Uterus (tissue), 4 donors: Measurements from ENCODE around the gene DOCK3. TPM values are rescaled to one million over a fixed set of nuclear protein-coding genes. Genes with fewer than 3 reads are reported as not detected.

Experiments used
- DNase-seq, 2 donors: peaks; one replicate each; pipeline ENCODE4 v3.0.0-alpha.2; 2019 to 2020
- H3K27ac ChIP-seq, 2 donors: fragments of 200-600 bp; sonication (generic); 1 replicate in 1 of 2; 2 replicates in 1 of 2; pipeline ENCODE4 v1.5.1; 2016 to 2018
- H3K27me3 ChIP-seq, 2 donors: fragments of 200-600 bp; sonication (generic); one replicate each; pipeline ENCODE4 v1.5.1; 2018 to 2019; ENCODE audit warnings: control low read depth in 1 of 2
- H3K36me3 ChIP-seq, 2 donors: fragments of 200-600 bp; sonication (generic); one replicate each; pipeline ENCODE4 v1.5.1; 2019; ENCODE audit warnings: control low read depth in 1 of 2
- H3K4me1 ChIP-seq, 2 donors: fragments of 200-600 bp; sonication (generic); one replicate each; pipeline ENCODE4 v1.5.1; 2018 to 2019; ENCODE audit warnings: control low read depth in 1 of 2
- H3K4me3 ChIP-seq, 2 donors: fragments of 200-600 bp; sonication (generic); 1 replicate in 1 of 2; 2 replicates in 1 of 2; pipeline ENCODE4 v1.5.1; 2018 to 2019; ENCODE audit warnings: mild to moderate bottlenecking in 1 of 2
- H3K9me3 ChIP-seq, 2 donors: fragments of 200-600 bp; sonication (generic); one replicate each; pipeline ENCODE4 v1.5.1; 2019; ENCODE audit warnings: control low read depth in 1 of 2
- POLR2A ChIP-seq, 2 donors: fragments of 450-650 bp; IDR thresholded peaks; one replicate each; pipeline ENCODE4 v1.6.1; 2016; ENCODE audit warnings: antibody characterized with exemption in 2 of 2, mild to moderate bottlenecking in 1 of 2, moderate library complexity in 1 of 2
- intact Hi-C: fragments of 100-400 bp; cut with DNase I; formaldehyde crosslinking; loops from one replicate; pipeline ENCODE4 v1.15.1; 2023; ENCODE audit warnings: low total_unique reads
- total RNA-seq, 4 donors: library from RNA; depleted of rRNA in 3 of 4; stranded (reverse); fragments of >200 nt in 3 of 4; gene quantifications; one replicate each; pipeline versions ENCODE4 v1.1.0 to v1.2.4, GENCODE V29; 2014 to 2023
- TF ChIP-seq, protein P1 (sequence below), 4 experiments: fragments of 200-600 bp in 2 of 4; fragments of 450-650 bp in 2 of 4; sonication (generic) in 2 of 4; IDR thresholded peaks; one replicate each; pipeline ENCODE4 v1.5.1; 2016 to 2019; ENCODE audit warnings: antibody characterized with exemption in 4 of 4, mild to moderate bottlenecking in 2 of 4, moderate library complexity in 1 of 4
- donor health status: DM: yes; HTN: yes; CAD: no.

The DOCK3 gene
- total RNA-seq, 4 donors from 2014 or later = under 0.01 to 1.6 (median 0.46) TPM

DNA sequence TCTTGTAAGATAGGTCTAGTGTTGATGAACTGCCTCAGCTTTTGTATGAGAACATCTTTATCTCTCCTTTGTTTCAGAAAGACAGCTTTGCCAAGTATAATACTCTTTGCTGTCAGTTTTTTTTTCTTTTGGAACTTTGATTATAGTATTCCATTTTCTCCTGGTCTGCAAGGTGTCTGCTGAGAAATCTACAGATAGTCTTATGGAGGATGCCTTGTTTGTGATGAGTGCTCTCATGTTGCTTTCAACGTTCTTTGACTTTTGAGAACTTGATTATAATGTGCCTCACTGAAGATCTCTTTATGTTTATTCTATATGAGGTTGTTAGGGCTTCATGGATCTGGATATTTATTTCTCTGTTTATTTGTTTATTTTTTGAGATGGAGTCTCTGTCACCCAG lies 60.3 kb downstream of the DOCK3 start:
- Histone ChIP-seq H3K4me1 (no peaks in the 10 kb centered on the region), H3K27ac (no peak overlapping the region), H3K27me3 (no peaks in the 10 kb centered on the region), H3K4me3 (no peak overlapping the region), H3K9me3 (peaks cover 0 to 6% of the 10 kb centered on the region in 2 donors), H3K36me3 (no peaks in the 10 kb centered on the region)
- DNase-seq = no peak
- intact Hi-C loops = no loop called here
- TF ChIP-seq POLR2A (IDR thresholded peaks at IDR 0.05) = no peak
- TF ChIP-seq, protein P1, sequence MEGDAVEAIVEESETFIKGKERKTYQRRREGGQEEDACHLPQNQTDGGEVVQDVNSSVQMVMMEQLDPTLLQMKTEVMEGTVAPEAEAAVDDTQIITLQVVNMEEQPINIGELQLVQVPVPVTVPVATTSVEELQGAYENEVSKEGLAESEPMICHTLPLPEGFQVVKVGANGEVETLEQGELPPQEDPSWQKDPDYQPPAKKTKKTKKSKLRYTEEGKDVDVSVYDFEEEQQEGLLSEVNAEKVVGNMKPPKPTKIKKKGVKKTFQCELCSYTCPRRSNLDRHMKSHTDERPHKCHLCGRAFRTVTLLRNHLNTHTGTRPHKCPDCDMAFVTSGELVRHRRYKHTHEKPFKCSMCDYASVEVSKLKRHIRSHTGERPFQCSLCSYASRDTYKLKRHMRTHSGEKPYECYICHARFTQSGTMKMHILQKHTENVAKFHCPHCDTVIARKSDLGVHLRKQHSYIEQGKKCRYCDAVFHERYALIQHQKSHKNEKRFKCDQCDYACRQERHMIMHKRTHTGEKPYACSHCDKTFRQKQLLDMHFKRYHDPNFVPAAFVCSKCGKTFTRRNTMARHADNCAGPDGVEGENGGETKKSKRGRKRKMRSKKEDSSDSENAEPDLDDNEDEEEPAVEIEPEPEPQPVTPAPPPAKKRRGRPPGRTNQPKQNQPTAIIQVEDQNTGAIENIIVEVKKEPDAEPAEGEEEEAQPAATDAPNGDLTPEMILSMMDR (IDR thresholded peaks at IDR 0.05) = no peak

GRCh38 chr3:50737193-50737905 lies 62.6 kb downstream of the DOCK3 start:
- no peak overlapping the region for H3K27ac ChIP-seq
- peaks cover 0 to 6% of the 10 kb centered on the region in 2 donors for H3K9me3 ChIP-seq
- H3K4me3 ChIP-seq = no peak overlapping the region
- TF ChIP-seq POLR2A (IDR thresholded peaks at IDR 0.05) = no peak
- TF ChIP-seq, protein P1 (IDR thresholded peaks at IDR 0.05) = no peak
- no peaks in the 10 kb centered on the region for H3K4me1 ChIP-seq
- no peaks in the 10 kb centered on the region for H3K36me3 ChIP-seq
- intact Hi-C loops = no loop called here
- no peaks in the 10 kb centered on the region for H3K27me3 ChIP-seq
- DNase-seq = no peak

- Histone ChIP-seq H3K27me3 (no peaks in the 10 kb centered on the region), H3K9me3 (peaks cover 0 to 6% of the 10 kb centered on the region in 2 donors), H3K4me1 (no peaks in the 10 kb centered on the region), H3K27ac (no peak overlapping the region), H3K4me3 (no peak overlapping the region), H3K36me3 (no peaks in the 10 kb centered on the region)
- intact Hi-C loops = no loop called here
- no peak for DNase-seq
- TF ChIP-seq POLR2A (IDR thresholded peaks at IDR 0.05) = no peak
- TF ChIP-seq, protein P1 (IDR thresholded peaks at IDR 0.05) = no peak
Measured at GRCh38 chr3:50737906-50738598, 63.3 kb downstream of the DOCK3 start.

GRCh38 chr3:50743643-50744042 lies 68.9 kb downstream of the DOCK3 start:
- TF ChIP-seq, protein P1 (IDR thresholded peaks at IDR 0.05) = no peak
- TF ChIP-seq POLR2A (IDR thresholded peaks at IDR 0.05) = no peak
- DNase-seq = no peak
- Histone ChIP-seq H3K4me1 (no peaks in the 10 kb centered on the region), H3K36me3 (no peaks in the 10 kb centered on the region), H3K27ac (no peak overlapping the region), H3K9me3 (no peaks in the 10 kb centered on the region), H3K4me3 (no peak overlapping the region), H3K27me3 (no peaks in the 10 kb centered on the region)
- intact Hi-C loops = no loop called here

GRCh38 chr3:50749822-50750221 lies 75.1 kb downstream of the DOCK3 start:
- no peak overlapping the region for H3K4me3 ChIP-seq
- H3K4me1 ChIP-seq = no peaks in the 10 kb centered on the region
- no peak overlapping the region for H3K27ac ChIP-seq
- intact Hi-C loops = no loop called here
- no peaks in the 10 kb centered on the region for H3K27me3 ChIP-seq
- TF ChIP-seq, protein P1 (IDR thresholded peaks at IDR 0.05) = no peak
- DNase-seq = no peak
- no peaks in the 10 kb centered on the region for H3K9me3 ChIP-seq
- no peaks in the 10 kb centered on the region for H3K36me3 ChIP-seq
